ENCODE data around the gene PRSS57.

Gene PRSS57

GRCh38 chr19:720345-721160 is 25.3 kb upstream of the PRSS57 start:
- ATAC-seq = peak; percentile 69
- no peak for TF ChIP-seq TOX (CRISPR knock-in tag; IDR thresholded peaks at IDR 0.05; ENCODE audit: borderline replicate concordance)
- TF ChIP-seq RARB (CRISPR knock-in tag; IDR thresholded peaks at IDR 0.05) = no peak
- no peak for TF ChIP-seq ARNTL (CRISPR knock-in tag; IDR thresholded peaks at IDR 0.05; ENCODE audit: borderline replicate concordance, low read depth)
- TF ChIP-seq TCF4 (CRISPR knock-in tag; IDR thresholded peaks at IDR 0.05; ENCODE audit: borderline replicate concordance) = no peak
- no peak for TF ChIP-seq ZNF565 (CRISPR knock-in tag; conservative IDR thresholded peaks at IDR 0.05; ENCODE audit: low read depth)
- TF ChIP-seq CSRNP3 (CRISPR knock-in tag; IDR thresholded peaks at IDR 0.05) = no peak
- TF ChIP-seq BACH2 (CRISPR knock-in tag; IDR thresholded peaks at IDR 0.05; ENCODE audit: borderline replicate concordance) = no peak
- TF ChIP-seq, protein P1, sequence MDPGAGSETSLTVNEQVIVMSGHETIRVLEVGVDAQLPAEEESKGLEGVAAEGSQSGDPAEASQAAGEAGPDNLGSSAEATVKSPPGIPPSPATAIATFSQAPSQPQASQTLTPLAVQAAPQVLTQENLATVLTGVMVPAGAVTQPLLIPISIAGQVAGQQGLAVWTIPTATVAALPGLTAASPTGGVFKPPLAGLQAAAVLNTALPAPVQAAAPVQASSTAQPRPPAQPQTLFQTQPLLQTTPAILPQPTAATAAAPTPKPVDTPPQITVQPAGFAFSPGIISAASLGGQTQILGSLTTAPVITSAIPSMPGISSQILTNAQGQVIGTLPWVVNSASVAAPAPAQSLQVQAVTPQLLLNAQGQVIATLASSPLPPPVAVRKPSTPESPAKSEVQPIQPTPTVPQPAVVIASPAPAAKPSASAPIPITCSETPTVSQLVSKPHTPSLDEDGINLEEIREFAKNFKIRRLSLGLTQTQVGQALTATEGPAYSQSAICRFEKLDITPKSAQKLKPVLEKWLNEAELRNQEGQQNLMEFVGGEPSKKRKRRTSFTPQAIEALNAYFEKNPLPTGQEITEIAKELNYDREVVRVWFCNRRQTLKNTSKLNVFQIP (CRISPR knock-in tag; IDR thresholded peaks at IDR 0.05; ENCODE audit: borderline replicate concordance, low read depth) = no peak
- TF ChIP-seq OSR1 (CRISPR knock-in tag; IDR thresholded peaks at IDR 0.05) = no peak
- no peak for TF ChIP-seq SNAI2 (CRISPR knock-in tag; IDR thresholded peaks at IDR 0.05)
- TF ChIP-seq ISL1 (CRISPR knock-in tag; IDR thresholded peaks at IDR 0.05) = no peak
- TF ChIP-seq CSDC2 (CRISPR knock-in tag; IDR thresholded peaks at IDR 0.05) = no peak

- TF ChIP-seq ZNF70 (CRISPR knock-in tag; IDR thresholded peaks at IDR 0.05) (peak; percentile 100), GLIS3 (CRISPR knock-in tag; IDR thresholded peaks at IDR 0.05) (0 out of 2 replicates have a peak, but pooled peaks have one; percentile 10), BACH2 (CRISPR knock-in tag; IDR thresholded peaks at IDR 0.05; ENCODE audit: borderline replicate concordance) (no peak)
- ATAC-seq = no peak
These were observed 24.5 kb upstream of the PRSS57 start for GRCh38 chr19:719636-720344.

GRCh38 chr19:718991-719512 is 23.8 kb upstream of the PRSS57 start:
- no peak for ATAC-seq
- TF ChIP-seq ZNF8 (CRISPR knock-in tag; IDR thresholded peaks at IDR 0.05) (no peak), ISL1 (CRISPR knock-in tag; IDR thresholded peaks at IDR 0.05) (no peak), ZFP30 (CRISPR knock-in tag; IDR thresholded peaks at IDR 0.05) (no peak), TOX (CRISPR knock-in tag; IDR thresholded peaks at IDR 0.05; ENCODE audit: borderline replicate concordance) (no peak), ZFP3 (CRISPR knock-in tag; IDR thresholded peaks at IDR 0.05) (no peak), BACH2 (CRISPR knock-in tag; IDR thresholded peaks at IDR 0.05; ENCODE audit: borderline replicate concordance) (no peak), TCF4 (CRISPR knock-in tag; IDR thresholded peaks at IDR 0.05; ENCODE audit: borderline replicate concordance) (no peak), GLIS3 (CRISPR knock-in tag; IDR thresholded peaks at IDR 0.05) (no peak), ESRRG (CRISPR knock-in tag; IDR thresholded peaks at IDR 0.05) (no peak), ZNF70 (CRISPR knock-in tag; IDR thresholded peaks at IDR 0.05) (no peak), TSHZ2 (CRISPR knock-in tag; IDR thresholded peaks at IDR 0.05) (no peak), CSDC2 (CRISPR knock-in tag; IDR thresholded peaks at IDR 0.05) (no peak), SNAI2 (CRISPR knock-in tag; IDR thresholded peaks at IDR 0.05) (no peak), RARB (CRISPR knock-in tag; IDR thresholded peaks at IDR 0.05) (no peak), ZC3H10 (CRISPR knock-in tag; IDR thresholded peaks at IDR 0.05) (no peak), ARNTL (CRISPR knock-in tag; IDR thresholded peaks at IDR 0.05; ENCODE audit: borderline replicate concordance, low read depth) (no peak)
- TF ChIP-seq, protein P2, sequence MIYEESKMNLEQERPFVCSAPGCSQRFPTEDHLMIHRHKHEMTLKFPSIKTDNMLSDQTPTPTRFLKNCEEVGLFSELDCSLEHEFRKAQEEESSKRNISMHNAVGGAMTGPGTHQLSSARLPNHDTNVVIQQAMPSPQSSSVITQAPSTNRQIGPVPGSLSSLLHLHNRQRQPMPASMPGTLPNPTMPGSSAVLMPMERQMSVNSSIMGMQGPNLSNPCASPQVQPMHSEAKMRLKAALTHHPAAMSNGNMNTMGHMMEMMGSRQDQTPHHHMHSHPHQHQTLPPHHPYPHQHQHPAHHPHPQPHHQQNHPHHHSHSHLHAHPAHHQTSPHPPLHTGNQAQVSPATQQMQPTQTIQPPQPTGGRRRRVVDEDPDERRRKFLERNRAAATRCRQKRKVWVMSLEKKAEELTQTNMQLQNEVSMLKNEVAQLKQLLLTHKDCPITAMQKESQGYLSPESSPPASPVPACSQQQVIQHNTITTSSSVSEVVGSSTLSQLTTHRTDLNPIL (CRISPR knock-in tag; IDR thresholded peaks at IDR 0.05; ENCODE audit: low read depth) = no peak
